ENCODE data around the gene AKAP5. TPM values are rescaled to one million over a fixed set of nuclear protein-coding genes. Genes with fewer than 3 reads are reported as not detected.
A peak's percentile ranks its signal among the peaks of the same experiment; 100 is the strongest.

AKAP5 gene
- total RNA-seq, 2 donors from 2014 or later: 8.1 to 18.1 TPM

DNA sequence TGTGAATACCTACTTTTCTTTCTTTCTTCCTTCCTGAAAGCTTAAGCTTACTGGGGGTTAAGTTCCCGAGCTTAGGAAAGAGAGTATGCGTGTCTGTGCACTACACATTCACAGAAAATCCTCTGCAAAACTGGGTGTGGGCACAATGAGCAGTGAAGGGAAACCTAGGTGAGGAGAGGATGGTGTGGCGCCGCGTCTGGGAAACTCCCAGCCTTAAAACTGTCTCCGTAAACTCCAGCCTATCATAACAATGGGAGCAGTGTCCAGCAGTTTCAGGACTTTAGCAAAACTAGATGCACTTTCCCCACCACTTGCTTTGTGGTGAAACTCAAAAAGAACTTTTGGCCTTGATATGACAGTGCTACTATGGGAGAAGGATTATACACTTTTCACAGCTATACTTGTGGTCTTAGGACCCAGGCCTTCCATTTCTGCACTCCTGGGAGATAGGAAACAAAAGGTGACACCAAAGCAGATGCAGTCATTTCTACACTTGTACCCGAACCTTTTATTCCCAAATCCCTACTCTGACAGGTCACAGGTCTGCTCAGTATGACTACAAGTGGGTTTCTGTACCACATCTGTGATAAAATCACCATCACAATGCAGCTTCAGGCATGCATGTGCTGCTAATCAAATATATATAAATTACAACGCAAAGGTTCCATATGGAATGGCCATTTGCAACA is 10.4 kb downstream of the AKAP5 start:
- no peaks in the 10 kb centered on the region for H3K36me3 ChIP-seq
- H3K4me3 ChIP-seq: no peak overlapping the region
- no peaks in the 10 kb centered on the region for H3K4me1 ChIP-seq
- H3K9ac ChIP-seq (ENCODE audit: low read depth in 2 of 2, low read length in 2 of 2): peak overlapping the region in 1 of 2 donors; percentile 26
- no peaks in the 10 kb centered on the region for H3K27me3 ChIP-seq
- intact Hi-C loops (cut with DNase I): loop anchor here (5.0 kb wide), 2 partner anchors 43 to 128 kb away; no protein-coding TSS in a partner anchor
- TF ChIP-seq CTCF (IDR thresholded peaks at IDR 0.05): no peak
- peak; percentile 26 for DNase-seq
- H3K9me3 ChIP-seq: no peaks in the 10 kb centered on the region
- no peak overlapping the region for H3K27ac ChIP-seq

- intact Hi-C loops (cut with DNase I): loop anchor here (5.0 kb wide), 2 partner anchors 44 to 129 kb away; no protein-coding TSS in a partner anchor
- Histone ChIP-seq H3K9ac (ENCODE audit: low read depth in 2 of 2, low read length in 2 of 2) (no peak overlapping the region), H3K9me3 (no peaks in the 10 kb centered on the region), H3K4me3 (no peak overlapping the region), H3K36me3 (no peaks in the 10 kb centered on the region), H3K27me3 (no peaks in the 10 kb centered on the region), H3K4me1 (no peaks in the 10 kb centered on the region), H3K27ac (no peak overlapping the region)
- no peak for TF ChIP-seq CTCF (IDR thresholded peaks at IDR 0.05)
- no peak for DNase-seq
Measured at GRCh38 chr14:64476438-64476837, 11.1 kb downstream of the AKAP5 start.

- no peak overlapping the region for H3K4me3 ChIP-seq
Measured at GRCh38 chr14:64478634-64479250, 13.4 kb downstream of the AKAP5 start.

DNA sequence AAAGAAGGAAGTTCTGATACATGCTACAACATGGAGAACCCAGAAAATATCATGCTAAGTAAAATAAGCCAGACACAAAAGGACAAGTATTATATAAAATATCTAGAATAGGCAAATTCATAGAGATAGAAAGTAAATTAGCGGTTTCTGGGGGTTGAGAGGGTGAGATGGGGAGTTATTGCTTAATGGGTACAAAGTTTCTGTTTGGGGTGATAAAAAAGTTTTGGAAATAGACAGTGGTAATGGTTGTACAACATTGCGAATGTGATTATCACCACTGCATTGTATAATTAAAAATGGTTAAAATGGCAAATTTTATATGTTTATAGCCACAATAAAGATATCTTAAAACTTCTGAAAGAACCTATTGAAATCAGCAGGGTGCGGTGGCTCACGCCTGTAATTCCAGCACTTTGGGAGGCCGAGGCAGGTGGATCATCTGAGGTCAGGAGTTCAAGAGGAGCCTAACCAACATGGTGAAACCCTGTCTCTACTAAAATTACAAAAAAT is 23.3 kb downstream of the AKAP5 start:
- Histone ChIP-seq H3K4me3 (no peak overlapping the region), H3K9ac (ENCODE audit: low read depth in 2 of 2, low read length in 2 of 2) (no peak overlapping the region), H3K36me3 (no peaks in the 10 kb centered on the region), H3K4me1 (no peaks in the 10 kb centered on the region), H3K27me3 (no peaks in the 10 kb centered on the region), H3K27ac (no peak overlapping the region), H3K9me3 (no peaks in the 10 kb centered on the region)
- intact Hi-C loops (cut with DNase I): no loop called here
- no peak for DNase-seq
- TF ChIP-seq CTCF (IDR thresholded peaks at IDR 0.05): no peak

More at GRCh38 chr14:64478634-64479250, 13.4 kb downstream of the AKAP5 start:
- H3K4me1 ChIP-seq: no peaks in the 10 kb centered on the region
- no peak for TF ChIP-seq CTCF (IDR thresholded peaks at IDR 0.05)
- no peak for DNase-seq
- no peaks in the 10 kb centered on the region for H3K27me3 ChIP-seq
- H3K9me3 ChIP-seq: no peaks in the 10 kb centered on the region
- no peak overlapping the region for H3K9ac ChIP-seq (ENCODE audit: low read depth in 2 of 2, low read length in 2 of 2)
- no peaks in the 10 kb centered on the region for H3K36me3 ChIP-seq
- intact Hi-C loops (cut with DNase I): loop anchor here (5.0 kb wide), 2 partner anchors 46 to 131 kb away; no protein-coding TSS in a partner anchor
- no peak overlapping the region for H3K27ac ChIP-seq

- no peak overlapping the region for H3K27ac ChIP-seq
- H3K9ac ChIP-seq (ENCODE audit: low read depth in 2 of 2, low read length in 2 of 2): no peak overlapping the region
- H3K36me3 ChIP-seq: no peaks in the 10 kb centered on the region
- intact Hi-C loops (cut with DNase I): no loop called here
- no peaks in the 10 kb centered on the region for H3K27me3 ChIP-seq
- no peaks in the 10 kb centered on the region for H3K9me3 ChIP-seq
- H3K4me1 ChIP-seq: no peaks in the 10 kb centered on the region
- no peak overlapping the region for H3K4me3 ChIP-seq
- DNase-seq: no peak
- TF ChIP-seq CTCF (IDR thresholded peaks at IDR 0.05): no peak
Measured at GRCh38 chr14:64491637-64492036, 26.3 kb downstream of the AKAP5 start.

Measured in colonic mucosa (tissue), 4 donors.